ENCODE results near the gene PADI3.

GRCh38 chr1:17265162-17265561 is 16.3 kb downstream of the PADI3 start:
- TF ChIP-seq POLR2A (IDR thresholded peaks at IDR 0.05) (no peak), CTCF (IDR thresholded peaks at IDR 0.05) (no peak), POLR2AphosphoS5 (IDR thresholded peaks at IDR 0.05) (no peak), EP300 (IDR thresholded peaks at IDR 0.05) (no peak)
